ENCODE measurements around the gene NIFK. TPM values are rescaled to one million over a fixed set of nuclear protein-coding genes. Genes with fewer than 3 reads are reported as not detected.

The NIFK gene
- total RNA-seq, 1 experiment from 2014 or later = 75.9 TPM

- DNase-seq = peak; percentile 85 to 95
- Histone ChIP-seq H3K4me2 (peak overlapping the region; percentile 77), H3K4me1 (replicated peaks; ENCODE audit: insufficient read depth) (peaks cover 58% of the 10 kb centered on the region), H2AFZ (no peak overlapping the region), H3K9me2 (ENCODE audit: insufficient read depth) (no peaks in the 10 kb centered on the region), H3K36me3 (ENCODE audit: low read depth) (no peaks in the 10 kb centered on the region), H3F3A (ENCODE audit: insufficient read depth, low read depth) (peaks cover 49% of the 10 kb centered on the region), H3K9me3 (ENCODE audit: insufficient read depth, low read depth) (no peaks in the 10 kb centered on the region), H4K20me1 (ENCODE audit: insufficient read depth) (no peaks in the 10 kb centered on the region), H3K27ac (peak overlapping the region; percentile 81), H3K79me2 (ENCODE audit: low read depth) (no peaks in the 10 kb centered on the region), H3K4me3 (peak overlapping the region; percentile 26; the same call in 1 of the 2 replicates), H3K27me3 (ENCODE audit: insufficient read depth, low read depth) (no peaks in the 10 kb centered on the region)
- CTCF ChIA-PET = no interaction called here
- intact Hi-C loops (cut with micrococcal nuclease; ENCODE audit: unreplicated experiment) = no loop called here
- POLR2A ChIA-PET (ENCODE audit: unreplicated experiment) = interaction anchor here (0.6 to 0.9 kb wide), 3 partner anchors 35 to 199 kb away, joined by 3 to 5 read pairs (median 4); partner anchors contain the start of gene RNU4ATAC
- TF ChIP-seq CTCF (conservative IDR thresholded peaks at IDR 0.05) (no peak), EZH2 (IDR thresholded peaks at IDR 0.05; ENCODE audit: low read depth) (no peak)
- BruUV-seq (replicated peaks) = no TSS peak
These were observed 37.0 kb downstream of the NIFK start for GRCh38 chr2:121699421-121700333.

- intact Hi-C loops (cut with micrococcal nuclease; ENCODE audit: unreplicated experiment) = no loop called here
- CTCF ChIA-PET = no interaction called here
These were observed 38.3 kb downstream of the NIFK start for GRCh38 chr2:121698318-121698930.

More at GRCh38 chr2:121698318-121698930, 38.3 kb downstream of the NIFK start:
- no TSS peak for BruUV-seq (replicated peaks)
- DNase-seq = no peak
- Histone ChIP-seq H3K4me3 (no peak overlapping the region), H3K27me3 (ENCODE audit: insufficient read depth, low read depth) (no peaks in the 10 kb centered on the region), H4K20me1 (ENCODE audit: insufficient read depth) (no peaks in the 10 kb centered on the region), H3K79me2 (ENCODE audit: low read depth) (no peaks in the 10 kb centered on the region), H3K4me1 (replicated peaks; ENCODE audit: insufficient read depth) (peaks cover 60% of the 10 kb centered on the region), H3K36me3 (ENCODE audit: low read depth) (no peaks in the 10 kb centered on the region), H3K9me2 (ENCODE audit: insufficient read depth) (no peaks in the 10 kb centered on the region), H3F3A (ENCODE audit: insufficient read depth, low read depth) (peaks cover 49% of the 10 kb centered on the region), H2AFZ (no peak overlapping the region), H3K4me2 (no peak overlapping the region), H3K9me3 (ENCODE audit: insufficient read depth, low read depth) (no peaks in the 10 kb centered on the region), H3K27ac (peak overlapping the region; percentile 81)
- TF ChIP-seq EZH2 (IDR thresholded peaks at IDR 0.05; ENCODE audit: low read depth) (no peak), CTCF (conservative IDR thresholded peaks at IDR 0.05) (no peak)
- POLR2A ChIA-PET (ENCODE audit: unreplicated experiment) = interaction anchor here (0.6 kb wide), 1 partner anchor 8 kb away, joined by 4 read pairs; no protein-coding TSS in a partner anchor
